Rectal smooth muscle tissue (tissue), 1 donor: ENCODE data around the gene DVL2.
A peak's percentile ranks its signal among the peaks of the same experiment; 100 is the strongest.

Experiments used
- H3K27ac ChIP-seq: one replicate; pipeline ENCODE4 v1.7.0; 2013; ENCODE audit warnings: low read depth, low read length, inconsistent platforms
- H3K27me3 ChIP-seq: one replicate; pipeline ENCODE4 v1.7.0; 2013; ENCODE audit warnings: low read length; ENCODE audit not compliant: control insufficient read depth, insufficient read depth
- H3K36me3 ChIP-seq: one replicate; pipeline ENCODE4 v1.7.0; 2013; ENCODE audit warnings: low read length; ENCODE audit not compliant: control insufficient read depth, insufficient read depth
- H3K4me1 ChIP-seq: one replicate; pipeline ENCODE4 v1.7.0; 2013; ENCODE audit warnings: low read length; ENCODE audit not compliant: control insufficient read depth, insufficient read depth
- H3K4me3 ChIP-seq: one replicate; pipeline ENCODE4 v1.7.0; 2013; ENCODE audit warnings: low read length
- H3K9ac ChIP-seq: one replicate; pipeline ENCODE4 v1.7.0; 2013; ENCODE audit warnings: low read length

DVL2 gene

DNA sequence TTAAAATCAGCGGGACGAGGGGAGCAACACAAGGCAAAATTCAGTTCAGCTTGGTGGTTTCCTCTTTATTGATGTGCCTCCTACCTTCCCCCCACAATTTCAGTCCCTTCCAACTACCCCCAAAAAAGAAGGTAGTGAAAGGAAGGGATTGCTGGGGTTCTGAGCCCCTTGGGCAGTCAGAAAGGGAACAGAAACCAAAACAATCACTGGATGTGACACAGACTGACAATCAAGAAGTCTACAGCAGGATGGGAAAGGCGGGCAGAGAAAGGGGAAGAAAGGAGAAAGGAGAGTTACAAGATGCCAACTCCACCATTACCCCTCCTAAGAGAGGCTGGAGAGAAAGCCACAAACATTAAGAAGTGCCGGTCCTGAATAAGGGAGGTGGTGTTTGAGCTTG is 6.1 kb upstream of the DVL2 start:
- no peak overlapping the region for H3K9ac ChIP-seq
- H3K4me3 ChIP-seq: no peak overlapping the region
- H3K27me3 ChIP-seq: no peaks in the 10 kb centered on the region
- peaks cover 18% of the 10 kb centered on the region for H3K4me1 ChIP-seq
- no peak overlapping the region for H3K27ac ChIP-seq
- peaks cover 18% of the 10 kb centered on the region for H3K36me3 ChIP-seq

DNA sequence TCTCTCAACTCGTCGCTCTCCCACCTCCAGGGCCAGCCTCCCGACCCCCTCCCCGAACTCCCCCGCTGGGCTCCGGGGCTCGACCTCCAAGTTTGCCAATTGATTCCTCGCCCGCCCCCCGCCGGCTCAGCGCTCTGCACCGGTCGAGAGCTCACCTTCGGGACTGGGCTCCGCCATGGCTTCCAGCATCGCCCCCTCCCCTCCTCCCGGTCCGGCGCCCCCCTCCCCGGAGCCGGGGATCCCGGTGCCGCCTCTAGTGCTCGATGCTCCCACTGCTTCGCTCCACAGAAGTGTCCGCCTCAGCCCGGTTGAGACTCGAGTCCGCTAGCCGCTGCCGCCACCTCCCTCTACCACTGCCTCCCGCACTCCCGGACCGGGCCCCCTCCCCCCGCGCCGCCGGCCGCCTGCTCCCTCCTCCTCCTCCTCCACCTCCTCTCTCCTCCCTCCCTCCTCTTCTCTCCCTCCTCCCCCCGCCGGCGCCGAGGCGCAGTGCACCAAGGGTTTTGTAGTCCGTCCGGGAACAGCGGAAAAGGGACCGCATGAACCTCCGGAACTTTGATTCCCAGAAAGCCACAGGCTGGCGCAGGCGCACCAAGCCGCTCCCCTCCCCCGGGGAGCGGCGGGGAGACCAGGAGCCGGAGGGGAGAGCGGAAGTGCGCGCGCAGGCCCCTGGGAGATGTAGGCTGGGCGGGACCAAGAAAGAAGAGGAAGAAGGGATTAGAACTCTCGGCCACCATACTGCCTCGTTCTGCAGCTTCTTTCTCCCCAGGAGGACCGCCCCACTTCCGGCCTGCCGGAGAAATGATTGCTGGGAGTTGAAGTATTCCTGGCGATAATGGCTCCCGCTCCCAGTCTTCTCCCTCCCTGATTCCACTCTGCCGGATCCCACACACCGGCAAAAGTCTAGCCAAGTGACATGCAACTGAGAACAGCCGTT is 5.0 kb upstream of the DVL2 start, which contains the start of gene PHF23:
Gene PHF23, minus strand, starts transcription at position 367 of the 937 bp plus-strand sequence. Its CDS starts 178 bp downstream, at position 189.
- peak within 1 kb of the TSS; percentile 81 for H3K9ac ChIP-seq
- H3K4me1 ChIP-seq: peaks cover 18% of the 10 kb centered on the region
- peak within 1 kb of the TSS; percentile 87 for H3K4me3 ChIP-seq
- H3K27me3 ChIP-seq: no peaks in the 10 kb centered on the region
- H3K36me3 ChIP-seq: peaks cover 18% of the 10 kb centered on the region
- H3K27ac ChIP-seq: peak within 1 kb of the TSS; percentile 90

DNA sequence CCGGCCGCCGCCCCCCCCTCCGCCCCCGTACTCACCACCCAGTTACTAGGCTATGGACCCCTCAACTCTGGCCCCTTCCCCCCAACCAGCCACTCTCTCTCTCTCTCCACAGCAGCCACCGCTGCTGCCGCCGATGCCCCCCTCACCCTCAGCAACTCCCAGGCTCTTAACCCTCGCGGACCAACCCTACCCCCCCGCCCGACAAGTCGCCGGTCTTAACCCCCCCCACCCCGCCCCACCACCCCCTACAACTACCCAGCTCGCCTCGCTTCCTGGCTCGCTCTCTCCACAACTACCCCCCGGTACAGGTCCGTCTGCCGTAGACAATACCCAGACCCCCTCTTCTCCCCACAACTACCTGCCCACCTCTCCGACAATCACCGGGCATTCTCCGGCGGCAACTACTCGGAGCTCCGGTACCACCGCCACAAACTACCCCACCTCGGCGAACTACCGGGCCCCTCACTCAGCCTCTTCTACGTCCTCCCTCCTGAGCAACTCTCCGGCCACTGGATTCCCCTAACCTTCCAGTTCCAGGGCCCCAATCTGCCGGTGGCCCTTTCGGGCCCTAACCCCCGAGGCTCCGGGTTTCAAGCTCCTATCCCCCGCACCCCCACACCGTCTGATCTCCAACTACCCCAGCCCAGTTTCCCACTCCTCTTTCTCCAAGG is 4.2 kb upstream of the DVL2 start:
- peaks cover 14% of the 10 kb centered on the region for H3K36me3 ChIP-seq
- H3K4me3 ChIP-seq: peak overlapping the region; percentile 87
- H3K27ac ChIP-seq: peak overlapping the region; percentile 90
- peak overlapping the region; percentile 81 for H3K9ac ChIP-seq
- peaks cover 18% of the 10 kb centered on the region for H3K4me1 ChIP-seq
- no peaks in the 10 kb centered on the region for H3K27me3 ChIP-seq

DNA sequence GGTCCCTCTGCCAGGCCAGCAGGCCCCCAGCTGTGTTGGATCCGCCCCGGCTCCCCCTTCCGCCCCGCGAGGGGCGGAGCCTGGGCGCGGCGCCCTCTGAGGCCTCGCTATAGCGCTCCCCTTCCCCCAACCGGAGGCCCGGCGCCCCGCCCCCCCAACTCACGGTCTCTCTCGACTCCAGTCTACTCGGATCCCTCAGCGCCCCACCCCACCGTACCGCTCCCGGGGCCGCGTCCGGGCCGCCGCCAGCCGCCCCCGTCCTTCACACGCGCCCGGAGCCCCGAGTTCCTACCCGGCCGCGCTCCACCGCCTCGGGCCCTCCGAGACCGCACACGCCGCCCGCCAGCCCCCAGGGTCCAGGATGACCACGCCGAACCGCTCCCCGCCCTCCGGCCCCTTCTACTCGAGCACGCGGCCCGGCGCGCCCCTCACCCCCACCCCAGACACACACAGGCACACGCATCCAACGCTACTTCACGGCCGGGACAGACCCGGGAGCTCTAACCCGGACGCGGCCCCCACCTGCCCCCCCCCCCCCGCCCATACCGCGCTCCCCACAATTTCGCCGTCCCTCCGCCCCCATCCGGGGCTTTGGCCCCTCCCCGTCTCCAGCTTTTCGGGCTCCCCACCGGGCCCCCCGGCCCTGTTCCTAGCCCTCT is 3.6 kb upstream of the DVL2 start:
- Histone ChIP-seq H3K9ac (peak overlapping the region; percentile 47), H3K27ac (peak overlapping the region; percentile 87), H3K4me3 (peak overlapping the region; percentile 87), H3K27me3 (no peaks in the 10 kb centered on the region), H3K36me3 (peaks cover 14% of the 10 kb centered on the region), H3K4me1 (peaks cover 20% of the 10 kb centered on the region)

DNA sequence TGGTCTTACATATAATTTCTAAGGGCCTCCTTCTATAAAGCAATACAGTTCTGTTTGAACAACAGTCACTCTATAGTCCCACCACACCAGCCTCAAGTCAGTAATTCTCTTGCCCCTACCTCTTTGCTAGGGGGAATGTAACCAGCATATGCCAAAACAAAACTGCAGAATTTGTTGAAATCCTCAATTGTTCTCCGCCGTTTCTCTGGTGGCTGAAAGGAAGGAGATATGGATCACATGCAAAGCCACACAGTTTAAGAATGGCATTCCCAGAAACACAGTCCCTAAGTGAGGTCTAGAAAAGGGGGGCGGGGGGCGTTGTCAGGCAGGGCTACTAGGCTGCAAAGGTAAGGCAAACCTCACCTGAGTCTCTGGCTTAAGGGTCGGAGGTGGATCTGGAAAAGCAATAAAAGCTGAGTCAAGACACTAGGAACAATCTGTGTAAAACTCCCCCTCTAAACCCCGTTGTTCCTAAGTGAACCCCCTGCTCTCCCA is 3.0 kb upstream of the DVL2 start:
- H3K36me3 ChIP-seq: peaks cover 14% of the 10 kb centered on the region
- peak overlapping the region; percentile 54 for H3K4me3 ChIP-seq
- peaks cover 20% of the 10 kb centered on the region for H3K4me1 ChIP-seq
- peak overlapping the region; percentile 87 for H3K27ac ChIP-seq
- no peaks in the 10 kb centered on the region for H3K27me3 ChIP-seq
- H3K9ac ChIP-seq: peak overlapping the region; percentile 10

DNA sequence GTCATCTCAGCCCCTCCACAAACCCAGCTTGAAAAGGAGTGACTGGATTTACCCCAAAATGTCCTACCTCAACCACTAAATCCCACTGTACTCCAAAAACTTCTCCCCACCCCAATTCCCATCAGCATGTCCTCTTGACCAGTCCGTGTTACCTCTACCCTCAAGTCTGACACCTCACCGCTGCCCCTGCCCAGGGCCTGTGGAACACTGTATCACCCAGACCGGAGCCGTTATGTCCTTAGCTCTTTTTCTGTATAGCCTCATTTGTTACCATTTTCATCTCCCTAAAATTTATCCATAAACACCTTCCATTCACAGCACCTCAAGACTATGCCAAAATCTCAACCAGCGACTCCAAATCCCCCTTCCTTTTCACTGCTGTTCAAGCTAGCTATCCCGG is 2.5 kb upstream of the DVL2 start:
- no peak overlapping the region for H3K4me3 ChIP-seq
- no peak overlapping the region for H3K9ac ChIP-seq
- H3K27ac ChIP-seq: peak overlapping the region; percentile 87
- H3K36me3 ChIP-seq: peaks cover 14% of the 10 kb centered on the region
- peaks cover 20% of the 10 kb centered on the region for H3K4me1 ChIP-seq
- H3K27me3 ChIP-seq: no peaks in the 10 kb centered on the region

DNA sequence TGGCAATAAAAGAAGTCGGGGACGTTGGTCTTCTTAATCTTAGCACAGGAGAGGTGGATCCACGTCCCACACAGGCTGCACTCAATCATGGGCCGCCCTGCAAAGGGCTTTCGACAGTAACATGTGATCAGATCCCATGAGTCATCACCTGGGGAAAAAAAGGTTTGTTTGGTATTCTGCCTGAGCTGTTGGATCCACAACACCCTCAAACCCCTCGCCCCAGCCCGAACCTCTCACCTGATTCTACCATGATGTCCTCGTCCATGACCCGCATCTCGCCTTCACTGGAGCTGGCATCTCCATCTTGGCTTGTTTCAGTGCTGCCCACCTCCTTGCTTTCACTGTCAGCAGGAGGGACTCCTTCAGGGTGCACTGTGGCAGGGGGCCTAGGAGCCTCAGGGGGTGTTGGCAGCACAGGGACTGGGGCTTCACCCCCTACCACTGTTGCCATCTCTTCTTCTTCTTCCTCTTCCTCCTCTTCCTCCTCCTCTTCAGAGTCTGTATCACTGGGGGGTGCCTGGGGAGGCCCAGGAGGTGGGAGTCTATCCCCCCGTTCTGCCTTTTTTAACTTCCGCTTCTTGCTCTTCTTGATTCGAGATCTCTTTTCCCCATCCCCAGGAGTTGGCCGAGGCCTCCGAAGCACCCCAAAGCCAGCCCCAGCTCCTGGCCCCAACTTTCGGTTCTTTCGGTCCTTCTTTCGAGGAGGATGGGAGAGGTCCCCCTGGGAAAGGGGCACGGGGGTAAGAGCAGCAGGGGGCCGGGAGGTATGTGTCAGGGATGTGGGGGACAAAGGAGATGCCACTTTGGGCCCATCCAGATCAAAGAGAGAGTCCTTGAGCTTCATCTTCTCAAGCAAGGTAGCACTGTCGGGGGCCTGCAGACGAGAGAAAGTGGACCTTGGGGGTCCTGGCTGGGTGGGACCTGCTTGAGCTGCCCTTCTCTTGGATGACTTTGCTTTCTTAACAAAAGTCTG is 1.7 kb upstream of the DVL2 start:
- no peak overlapping the region for H3K4me3 ChIP-seq
- H3K27ac ChIP-seq: no peak overlapping the region
- H3K36me3 ChIP-seq: peaks cover 11% of the 10 kb centered on the region
- H3K27me3 ChIP-seq: no peaks in the 10 kb centered on the region
- no peak overlapping the region for H3K9ac ChIP-seq
- peaks cover 15% of the 10 kb centered on the region for H3K4me1 ChIP-seq

DNA sequence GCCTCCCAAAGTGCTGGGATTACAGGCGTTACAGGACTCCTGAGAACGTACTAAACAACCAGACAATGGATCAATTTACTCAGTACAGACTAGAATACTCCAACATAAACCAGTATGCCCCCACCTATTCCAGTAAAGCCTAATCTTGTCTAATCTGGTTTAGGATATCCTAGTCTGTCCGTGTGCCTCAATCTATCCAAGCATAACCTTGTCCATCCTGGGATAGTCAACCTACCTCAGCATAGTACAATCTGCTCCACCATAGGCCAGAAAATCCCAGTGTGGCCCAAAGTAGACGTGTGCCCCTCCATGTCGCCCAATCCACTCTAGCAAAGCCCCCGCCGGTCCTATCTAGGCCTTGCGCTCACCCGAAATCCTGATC is 625 bp downstream of the DVL2 start:
- H3K4me1 ChIP-seq: peaks cover 9% of the 10 kb centered on the region
- H3K27ac ChIP-seq: peak overlapping the region; percentile 80
- H3K27me3 ChIP-seq: no peaks in the 10 kb centered on the region
- peak overlapping the region; percentile 59 for H3K9ac ChIP-seq
- H3K4me3 ChIP-seq: peak overlapping the region; percentile 73
- peaks cover 23% of the 10 kb centered on the region for H3K36me3 ChIP-seq

DNA sequence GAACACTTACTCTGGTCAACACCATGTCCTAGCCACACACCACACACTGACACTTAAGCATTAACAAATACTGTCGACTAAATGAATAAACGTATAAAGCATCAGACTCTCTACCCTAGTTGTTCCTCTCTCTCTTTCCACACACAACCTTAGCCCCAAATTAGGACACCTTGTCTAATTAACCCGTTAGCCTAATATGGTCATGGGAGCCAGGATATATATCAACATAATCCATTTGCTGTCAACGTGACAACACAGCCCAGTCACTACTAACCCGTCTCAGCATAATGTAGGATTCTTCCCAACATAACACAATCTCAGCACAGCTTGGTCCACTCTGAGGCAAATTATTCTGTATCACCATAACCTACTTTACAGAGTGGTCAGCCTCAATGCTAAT is 2.2 kb downstream of the DVL2 start:
- Histone ChIP-seq H3K36me3 (peaks cover 33% of the 10 kb centered on the region), H3K9ac (no peak overlapping the region), H3K4me1 (peaks cover 5% of the 10 kb centered on the region), H3K27me3 (no peaks in the 10 kb centered on the region), H3K27ac (no peak overlapping the region), H3K4me3 (no peak overlapping the region)

DNA sequence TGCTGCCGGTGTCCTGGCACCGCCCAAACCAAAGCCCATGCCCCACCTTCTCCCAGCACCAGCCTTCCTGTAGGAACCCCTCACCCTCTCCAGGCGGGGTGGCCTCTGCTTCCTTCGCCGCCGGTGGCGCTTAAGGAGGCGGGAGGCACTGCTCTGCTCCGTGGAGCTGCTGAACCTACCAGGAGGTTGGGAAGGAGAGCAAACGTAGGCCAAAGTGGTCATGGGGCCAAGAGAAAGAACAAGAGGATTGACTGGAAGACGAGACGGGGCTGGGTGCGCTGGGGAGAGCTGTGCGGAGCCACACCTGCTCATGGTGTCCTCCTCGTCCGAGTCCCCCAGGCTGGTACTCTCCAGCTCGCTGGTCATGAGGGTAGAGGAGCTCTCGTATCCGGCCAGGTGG is 4.8 kb downstream of the DVL2 start:
- H3K36me3 ChIP-seq: peaks cover 39% of the 10 kb centered on the region
- H3K9ac ChIP-seq: no peak overlapping the region
- H3K4me3 ChIP-seq: no peak overlapping the region
- H3K27ac ChIP-seq: no peak overlapping the region
- no peaks in the 10 kb centered on the region for H3K27me3 ChIP-seq
- peaks cover 2% of the 10 kb centered on the region for H3K4me1 ChIP-seq

DNA sequence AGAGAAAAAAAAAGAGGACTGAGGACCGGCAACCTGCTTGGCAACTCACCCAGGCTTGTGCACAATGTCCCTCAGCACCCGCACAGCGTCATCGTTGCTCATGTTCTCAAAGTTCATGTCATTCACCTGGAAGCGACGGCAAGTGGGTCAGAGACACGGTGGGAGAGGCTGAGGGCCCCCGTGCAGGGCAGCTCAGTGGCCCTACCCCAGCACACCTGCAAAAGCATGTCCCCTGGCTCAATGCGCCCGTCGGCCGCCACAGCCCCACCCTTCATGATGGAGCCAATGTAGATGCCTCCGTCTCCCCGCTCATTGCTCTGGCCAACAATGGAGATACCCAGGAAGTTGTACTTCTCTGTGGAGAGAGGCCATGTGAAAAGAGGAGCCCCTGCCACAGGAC is 5.4 kb downstream of the DVL2 start:
- Histone ChIP-seq H3K4me3 (no peak overlapping the region), H3K36me3 (peaks cover 43% of the 10 kb centered on the region), H3K27ac (no peak overlapping the region), H3K27me3 (no peaks in the 10 kb centered on the region), H3K4me1 (peaks cover 2% of the 10 kb centered on the region), H3K9ac (no peak overlapping the region)
